T-helper 1 cell treated with Interleukin-12 subunit alpha and Interleukin-12 subunit beta and Interleukin-4 antibody, amounts not matched to agents 30 μg/mL and 1 μg/mL, for 36 hours (primary cell): Measurements from ENCODE around the gene TMEM14B.
"Not testable (repeated sequence)": the region's sequence is repeated elsewhere in the genome, so short reads cannot be mapped to it uniquely, and the experiment has no call there.

Experiments used
- H3K27ac Mint-ChIP-seq: one replicate; pipeline ENCODE4 v1.8.0; 2021; ENCODE audit warnings: mild to moderate bottlenecking, mixed read lengths
- H3K27me3 Mint-ChIP-seq: one replicate; pipeline ENCODE4 v1.8.0; 2021; ENCODE audit warnings: low read depth, mixed read lengths
- H3K36me3 Mint-ChIP-seq: one replicate; pipeline ENCODE4 v1.8.0; 2021; ENCODE audit warnings: low read depth, mixed read lengths
- H3K4me1 Mint-ChIP-seq: one replicate; pipeline ENCODE4 v1.8.0; 2021; ENCODE audit warnings: low read depth, mixed read lengths
- H3K4me3 Mint-ChIP-seq: one replicate; pipeline ENCODE4 v1.8.0; 2021; ENCODE audit warnings: mild to moderate bottlenecking, moderate library complexity, mixed read lengths
- H3K9me3 Mint-ChIP-seq: one replicate; pipeline ENCODE4 v1.8.0; 2021; ENCODE audit warnings: mixed read lengths

TMEM14B gene

GRCh38 chr6:10733151-10733715 is 14.4 kb upstream of the TMEM14B start:
- no peak overlapping the region for H3K4me3 Mint-ChIP-seq
- no peaks in the 10 kb centered on the region for H3K9me3 Mint-ChIP-seq
- H3K36me3 Mint-ChIP-seq, result peaks cover 22% of the 10 kb centered on the region
- H3K27me3 Mint-ChIP-seq, result no peaks in the 10 kb centered on the region
- no peaks in the 10 kb centered on the region for H3K4me1 Mint-ChIP-seq
- no peak overlapping the region for H3K27ac Mint-ChIP-seq

- H3K4me3 Mint-ChIP-seq, result no peak overlapping the region
- H3K9me3 Mint-ChIP-seq, result no peaks in the 10 kb centered on the region
- no peaks in the 10 kb centered on the region for H3K4me1 Mint-ChIP-seq
- H3K36me3 Mint-ChIP-seq, result peaks cover 20% of the 10 kb centered on the region
- H3K27ac Mint-ChIP-seq, result no peak overlapping the region
- no peaks in the 10 kb centered on the region for H3K27me3 Mint-ChIP-seq
Observed at GRCh38 chr6:10733863-10734262, 13.7 kb upstream of the TMEM14B start.

- Mint-ChIP-seq H3K4me1 (no peaks in the 10 kb centered on the region), H3K27me3 (no peaks in the 10 kb centered on the region), H3K27ac (no peak overlapping the region), H3K36me3 (peaks cover 12% of the 10 kb centered on the region), H3K4me3 (no peak overlapping the region), H3K9me3 (no peaks in the 10 kb centered on the region)
Observed at GRCh38 chr6:10736731-10737130, 10.9 kb upstream of the TMEM14B start.

GRCh38 chr6:10740061-10740460 is 7.5 kb upstream of the TMEM14B start:
- Mint-ChIP-seq H3K36me3 (peaks cover 2% of the 10 kb centered on the region), H3K4me3 (no peak overlapping the region), H3K9me3 (no peaks in the 10 kb centered on the region), H3K4me1 (peaks cover 2% of the 10 kb centered on the region), H3K27me3 (no peaks in the 10 kb centered on the region), H3K27ac (no peak overlapping the region)

- H3K9me3 Mint-ChIP-seq, H3K36me3 Mint-ChIP-seq, H3K4me1 Mint-ChIP-seq, H3K27ac Mint-ChIP-seq, H3K4me3 Mint-ChIP-seq, H3K27me3 Mint-ChIP-seq: not testable (repeated sequence)
Observed at GRCh38 chr6:10741643-10742042, 6.0 kb upstream of the TMEM14B start.

GRCh38 chr6:10742251-10742650 is 5.4 kb upstream of the TMEM14B start:
- H3K27ac Mint-ChIP-seq, result no peak overlapping the region
- no peaks in the 10 kb centered on the region for H3K27me3 Mint-ChIP-seq
- H3K9me3 Mint-ChIP-seq, result no peaks in the 10 kb centered on the region
- peaks cover 13% of the 10 kb centered on the region for H3K4me1 Mint-ChIP-seq
- H3K36me3 Mint-ChIP-seq, result peaks cover 2% of the 10 kb centered on the region
- H3K4me3 Mint-ChIP-seq, result no peak overlapping the region

- Mint-ChIP-seq H3K4me3 (no peak overlapping the region), H3K27ac (no peak overlapping the region), H3K27me3 (no peaks in the 10 kb centered on the region), H3K9me3 (no peaks in the 10 kb centered on the region), H3K4me1 (peaks cover 14% of the 10 kb centered on the region), H3K36me3 (peaks cover 2% of the 10 kb centered on the region)
Observed at GRCh38 chr6:10743515-10743914, 4.1 kb upstream of the TMEM14B start.

GRCh38 chr6:10745116-10745515 is 2.5 kb upstream of the TMEM14B start:
- Mint-ChIP-seq H3K9me3 (no peaks in the 10 kb centered on the region), H3K27ac (peak overlapping the region; percentile 74), H3K4me1 (peaks cover 25% of the 10 kb centered on the region), H3K27me3 (no peaks in the 10 kb centered on the region), H3K4me3 (peak overlapping the region; percentile 27), H3K36me3 (peaks cover 5% of the 10 kb centered on the region)

- peak overlapping the region; percentile 82 for H3K4me3 Mint-ChIP-seq
Observed at GRCh38 chr6:10746915-10747250, 722 bp upstream of the TMEM14B start.

GRCh38 chr6:10749734-10750133 is 2.1 kb downstream of the TMEM14B start:
- Mint-ChIP-seq H3K27me3 (no peaks in the 10 kb centered on the region), H3K4me3 (peak overlapping the region; percentile 11), H3K36me3 (peaks cover 35% of the 10 kb centered on the region), H3K4me1 (peaks cover 37% of the 10 kb centered on the region), H3K9me3 (no peaks in the 10 kb centered on the region), H3K27ac (peak overlapping the region; percentile 6)

More at GRCh38 chr6:10746915-10747250, 722 bp upstream of the TMEM14B start:
- Mint-ChIP-seq H3K36me3 (peaks cover 18% of the 10 kb centered on the region), H3K27ac (peak overlapping the region; percentile 94), H3K27me3 (no peaks in the 10 kb centered on the region), H3K4me1 (peaks cover 27% of the 10 kb centered on the region), H3K9me3 (no peaks in the 10 kb centered on the region)

- H3K27me3 Mint-ChIP-seq, H3K27ac Mint-ChIP-seq, H3K4me3 Mint-ChIP-seq, H3K9me3 Mint-ChIP-seq: not testable (repeated sequence)
- Mint-ChIP-seq H3K36me3 (peaks cover 39% of the 10 kb centered on the region), H3K4me1 (peaks cover 39% of the 10 kb centered on the region)
Observed at GRCh38 chr6:10750568-10750967, 3.0 kb downstream of the TMEM14B start.

GRCh38 chr6:10751757-10752156 is 4.2 kb downstream of the TMEM14B start:
- H3K36me3 Mint-ChIP-seq, result peaks cover 45% of the 10 kb centered on the region
- not testable (repeated sequence) for H3K27ac Mint-ChIP-seq, H3K27me3 Mint-ChIP-seq, H3K9me3 Mint-ChIP-seq, H3K4me3 Mint-ChIP-seq
- H3K4me1 Mint-ChIP-seq, result peaks cover 37% of the 10 kb centered on the region

- Mint-ChIP-seq H3K4me3 (no peak overlapping the region), H3K4me1 (peaks cover 23% of the 10 kb centered on the region), H3K9me3 (no peaks in the 10 kb centered on the region), H3K27ac (no peak overlapping the region), H3K27me3 (no peaks in the 10 kb centered on the region), H3K36me3 (peaks cover 51% of the 10 kb centered on the region)
Observed at GRCh38 chr6:10756085-10756484, 8.5 kb downstream of the TMEM14B start.

- peaks cover 31% of the 10 kb centered on the region for H3K36me3 Mint-ChIP-seq
- H3K9me3 Mint-ChIP-seq, result no peaks in the 10 kb centered on the region
- H3K4me1 Mint-ChIP-seq, result peaks cover 19% of the 10 kb centered on the region
- no peak overlapping the region for H3K4me3 Mint-ChIP-seq
- no peaks in the 10 kb centered on the region for H3K27me3 Mint-ChIP-seq
- no peak overlapping the region for H3K27ac Mint-ChIP-seq
Observed at GRCh38 chr6:10759312-10759839, 11.8 kb downstream of the TMEM14B start.

GRCh38 chr6:10759884-10760329 is 12.3 kb downstream of the TMEM14B start:
- H3K9me3 Mint-ChIP-seq, result no peaks in the 10 kb centered on the region
- peaks cover 13% of the 10 kb centered on the region for H3K4me1 Mint-ChIP-seq
- H3K27ac Mint-ChIP-seq, result no peak overlapping the region
- H3K4me3 Mint-ChIP-seq, result no peak overlapping the region
- peaks cover 26% of the 10 kb centered on the region for H3K36me3 Mint-ChIP-seq
- H3K27me3 Mint-ChIP-seq, result no peaks in the 10 kb centered on the region

- H3K4me1 Mint-ChIP-seq, result peaks cover 6% of the 10 kb centered on the region
- H3K36me3 Mint-ChIP-seq, result peaks cover 14% of the 10 kb centered on the region
- no peaks in the 10 kb centered on the region for H3K27me3 Mint-ChIP-seq
- no peak overlapping the region for H3K27ac Mint-ChIP-seq
- H3K9me3 Mint-ChIP-seq, result no peaks in the 10 kb centered on the region
- no peak overlapping the region for H3K4me3 Mint-ChIP-seq
Observed at GRCh38 chr6:10763006-10763405, 15.4 kb downstream of the TMEM14B start.
